Kidney epithelial cell (primary cell): ENCODE measurements around the gene FOXA3. TPM values are rescaled to one million over a fixed set of nuclear protein-coding genes. Genes with fewer than 3 reads are reported as not detected.
"Not testable (repeated sequence)": the region's sequence is repeated elsewhere in the genome, so short reads cannot be mapped to it uniquely, and the experiment has no call there.

Experiments used
- DNase-seq: peaks from one replicate; pipeline ENCODE4 v3.0.0-alpha.2; 2010; ENCODE audit warnings: low read depth
- H3K27me3 ChIP-seq: 2 replicates; pipeline ENCODE4 v1.6.0; 2011; ENCODE audit warnings: low read length; ENCODE audit not compliant: control insufficient read depth, insufficient read depth
- H3K36me3 ChIP-seq: 2 replicates; pipeline ENCODE4 v1.5.1; 2011; ENCODE audit warnings: low read length; ENCODE audit not compliant: control insufficient read depth, insufficient read depth
- H3K4me3 ChIP-seq: 2 replicates; pipeline ENCODE4 v1.5.1; 2011; ENCODE audit warnings: low read depth, mild to moderate bottlenecking, control low read depth, low read length
- CTCF ChIP-seq: IDR thresholded peaks from 2 replicates; pipeline ENCODE4 v1.5.1; 2011; ENCODE audit warnings: mild to moderate bottlenecking, moderate library complexity, low read length, control low read depth, inconsistent platforms; ENCODE audit not compliant: insufficient read depth, poor library complexity, severe bottlenecking
- total RNA-seq: library from RNA; depleted of rRNA; stranded (reverse); fragments of >200 nt; gene quantifications from 2 replicates; pipeline ENCODE4 v1.2.3, GENCODE V29; 2015

Gene FOXA3
- total RNA-seq, 1 donor from 2014 or later, result 0.50 TPM

- no peak for DNase-seq
- no peaks in the 10 kb centered on the region for H3K36me3 ChIP-seq
- TF ChIP-seq CTCF, result no peak
- peaks cover 13% of the 10 kb centered on the region for H3K27me3 ChIP-seq
- H3K4me3 ChIP-seq, result no peak overlapping the region
Measured at GRCh38 chr19:45865269-45865948, 1.3 kb downstream of the FOXA3 start.

- no peak overlapping the region for H3K4me3 ChIP-seq
- TF ChIP-seq CTCF, result no peak
- H3K27me3 ChIP-seq, result peaks cover 13% of the 10 kb centered on the region
- no peaks in the 10 kb centered on the region for H3K36me3 ChIP-seq
- DNase-seq, result no peak
Measured at GRCh38 chr19:45866400-45867176, 2.5 kb downstream of the FOXA3 start.

- not testable (repeated sequence) for DNase-seq, H3K36me3 ChIP-seq, H3K4me3 ChIP-seq
- H3K27me3 ChIP-seq, result peaks cover 13% of the 10 kb centered on the region
Measured at GRCh38 chr19:45867241-45867640, 3.1 kb downstream of the FOXA3 start.

- DNase-seq, result no peak
- no peak for TF ChIP-seq CTCF
- H3K27me3 ChIP-seq, result no peaks in the 10 kb centered on the region
- no peak overlapping the region for H3K4me3 ChIP-seq
- H3K36me3 ChIP-seq, result no peaks in the 10 kb centered on the region
Measured at GRCh38 chr19:45870798-45871197, 6.7 kb downstream of the FOXA3 start.

- TF ChIP-seq CTCF, result no peak
- Histone ChIP-seq H3K27me3 (no peaks in the 10 kb centered on the region), H3K36me3 (no peaks in the 10 kb centered on the region), H3K4me3 (no peak overlapping the region)
- DNase-seq, result no peak
Measured at GRCh38 chr19:45872095-45872919, 8.2 kb downstream of the FOXA3 start.

GRCh38 chr19:45873219-45873772 is 9.2 kb downstream of the FOXA3 start:
- TF ChIP-seq CTCF, result no peak
- DNase-seq, result no peak
- Histone ChIP-seq H3K4me3 (no peak overlapping the region), H3K36me3 (no peaks in the 10 kb centered on the region), H3K27me3 (no peaks in the 10 kb centered on the region)
